GM19099 (cell line): Measurements from ENCODE around the gene FAM168A.

Experiments
- POLR2A ChIP-seq: IDR thresholded peaks from 3 replicates; pipeline ENCODE4 v1.6.1; 2011; ENCODE audit warnings: low read depth; ENCODE audit not compliant: insufficient read length; ENCODE audit errors: extremely low read depth

Gene FAM168A

DNA sequence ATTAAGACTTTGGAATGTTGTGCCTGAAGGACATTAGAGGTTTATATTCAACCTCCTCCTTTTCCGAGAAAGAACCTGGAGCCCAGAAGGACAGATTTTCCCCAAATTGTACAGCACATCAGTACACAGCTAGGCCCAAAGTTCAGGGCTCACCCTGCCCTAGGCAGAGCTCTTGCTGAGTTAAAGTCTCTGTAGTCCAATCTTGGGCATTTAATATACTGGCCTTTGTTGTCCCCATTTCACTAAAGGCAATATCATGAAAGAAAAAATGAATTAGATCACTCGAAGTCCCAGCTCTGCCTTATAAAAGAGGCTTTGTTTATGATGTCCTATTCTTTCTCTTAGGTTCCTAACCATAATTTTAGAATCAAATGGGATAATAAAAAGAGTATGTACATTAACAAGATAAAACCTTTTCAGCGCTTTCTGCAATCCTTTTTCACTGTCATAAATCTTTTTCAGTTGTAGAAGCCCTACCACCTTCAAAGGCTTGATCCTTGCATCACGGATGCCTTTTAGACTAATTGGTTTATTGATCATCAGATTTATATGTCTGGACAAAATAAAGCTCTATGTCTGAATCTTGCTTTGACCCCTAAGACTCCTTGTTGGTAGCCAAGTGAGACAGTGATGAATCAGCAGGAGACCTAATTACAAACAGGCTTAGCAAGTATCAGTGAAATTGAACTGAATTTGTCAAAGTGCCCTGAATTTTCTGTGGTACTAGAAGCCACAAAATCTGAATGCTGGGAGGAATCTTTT lies 181.9 kb downstream of the FAM168A start:
- TF ChIP-seq POLR2A: no peak

DNA sequence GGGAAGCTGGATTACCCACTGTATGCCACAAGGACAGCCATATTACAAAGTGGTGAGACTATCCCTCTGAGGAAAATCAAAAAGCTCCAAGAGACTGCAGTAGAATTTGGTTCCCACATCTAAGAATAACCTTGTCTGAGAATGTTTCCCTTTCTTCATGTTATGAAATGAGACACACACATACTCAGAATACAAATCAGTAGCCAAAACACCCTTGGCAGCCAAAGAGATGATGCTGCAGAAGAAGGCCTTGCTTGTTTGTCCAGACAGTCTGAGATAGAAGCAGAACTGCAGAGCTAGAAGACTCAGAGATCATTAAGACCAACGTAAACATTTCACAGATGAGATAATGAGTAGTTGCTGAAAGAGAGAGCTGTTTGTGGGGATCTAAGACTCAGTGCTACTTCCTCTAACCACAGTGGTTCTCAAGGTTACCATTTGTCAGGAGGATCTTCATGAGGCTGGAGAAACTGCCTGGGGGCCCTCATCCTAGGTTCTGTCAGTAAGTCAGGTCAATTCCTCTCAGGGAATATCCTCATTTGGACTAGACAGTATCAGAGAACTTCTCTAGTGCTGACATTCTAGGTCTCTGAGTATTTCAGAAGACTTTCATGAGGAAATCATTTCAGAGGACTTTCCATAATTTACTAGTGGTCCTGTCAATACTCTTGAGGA lies 182.8 kb downstream of the FAM168A start:
- no peak for TF ChIP-seq POLR2A

DNA sequence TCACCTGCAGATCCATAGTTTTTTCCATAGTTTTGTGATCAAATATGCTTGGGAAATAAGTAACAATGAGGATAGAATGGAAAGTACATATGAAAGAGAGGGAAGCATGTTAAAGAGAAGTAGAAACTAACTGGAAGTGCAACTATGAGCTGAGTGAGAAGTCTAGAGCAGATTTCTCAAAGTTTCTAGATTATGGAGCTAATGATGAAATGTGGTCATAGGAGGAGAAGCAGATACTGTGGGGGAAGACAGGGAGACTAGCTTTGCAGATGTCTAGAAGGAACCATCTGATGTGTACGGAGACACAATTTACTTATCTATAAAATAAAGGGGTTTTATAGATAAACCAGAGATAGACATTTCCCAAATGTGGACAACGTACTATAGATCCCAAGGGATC lies 184.7 kb downstream of the FAM168A start:
- TF ChIP-seq POLR2A: no peak

DNA sequence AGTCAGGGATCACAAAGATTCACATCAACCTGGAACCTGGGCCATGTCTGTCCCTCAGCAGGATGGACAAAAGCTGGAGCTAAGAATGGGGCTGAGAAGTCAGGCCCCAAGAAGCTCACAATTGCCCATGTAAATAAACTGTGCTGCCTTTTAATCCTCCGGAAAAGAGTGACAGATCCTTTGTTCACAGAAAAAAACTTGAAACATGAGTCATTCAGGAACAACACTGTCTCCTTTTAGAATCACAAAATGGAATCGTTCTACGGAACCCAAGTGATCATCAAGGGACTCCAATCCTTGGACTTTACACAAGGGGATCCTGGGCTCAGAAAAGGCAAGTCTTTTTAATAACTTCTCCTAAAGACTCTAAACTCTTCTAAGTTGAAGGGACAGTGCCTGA lies 185.6 kb downstream of the FAM168A start:
- no peak for TF ChIP-seq POLR2A

DNA sequence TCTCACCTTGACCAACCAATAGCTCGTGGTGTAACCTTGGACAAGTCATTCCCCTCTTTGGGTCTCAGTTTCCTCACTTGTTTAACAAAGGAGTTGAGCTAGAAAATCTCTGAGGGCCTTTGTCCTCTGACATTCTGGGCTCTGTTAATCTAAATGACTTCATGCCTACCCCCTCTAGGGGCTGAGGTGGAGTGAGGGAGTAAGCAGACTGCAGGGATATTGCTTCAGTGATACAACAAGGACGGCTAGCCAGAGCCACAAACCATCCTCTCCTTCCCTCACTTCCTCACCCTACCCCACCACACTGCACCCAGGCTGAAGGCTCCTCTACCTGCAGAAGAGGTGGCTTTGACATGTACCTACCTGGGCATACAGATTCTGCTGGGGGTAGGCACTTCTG lies 186.9 kb downstream of the FAM168A start:
- no peak for TF ChIP-seq POLR2A

DNA sequence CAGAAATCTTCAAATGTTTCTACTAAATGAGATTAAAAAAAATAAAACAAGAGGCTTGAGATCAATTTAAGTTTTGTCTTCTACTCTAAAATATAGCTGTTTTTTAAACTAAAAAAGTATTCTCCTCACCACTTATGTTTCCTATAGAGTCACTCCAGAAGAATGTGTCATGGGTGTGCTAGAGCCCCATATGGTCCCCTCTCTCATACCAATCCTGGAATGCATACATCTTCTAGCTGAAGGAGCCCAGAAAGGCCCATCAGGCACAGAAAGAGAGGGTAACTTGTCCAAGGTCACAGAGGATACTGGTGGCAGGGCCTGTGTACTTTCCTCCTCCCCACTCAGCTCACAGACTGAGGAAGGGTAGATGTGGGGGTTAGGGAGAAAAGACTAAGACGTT lies 187.3 kb downstream of the FAM168A start:
- no peak for TF ChIP-seq POLR2A

DNA sequence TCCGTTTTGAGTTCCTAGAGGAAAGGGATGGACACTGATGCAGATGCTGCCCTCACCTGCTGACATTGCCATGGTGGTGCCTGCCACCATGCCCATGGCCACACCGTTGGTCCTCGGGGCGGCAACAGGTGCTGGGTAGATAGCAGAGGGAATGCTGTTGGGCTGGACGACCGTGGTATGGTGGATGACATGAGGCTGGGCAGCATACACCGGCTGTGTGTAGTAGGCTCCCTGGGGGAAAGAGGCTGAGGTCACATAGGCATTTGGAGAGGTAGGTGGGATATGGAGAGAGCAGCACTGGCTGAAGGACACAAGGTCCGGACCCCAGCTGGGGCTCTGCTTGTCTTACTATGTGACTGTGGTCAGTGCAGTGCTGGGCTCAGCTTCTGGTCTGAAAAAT lies 188.5 kb downstream of the FAM168A start:
- TF ChIP-seq POLR2A: no peak

DNA sequence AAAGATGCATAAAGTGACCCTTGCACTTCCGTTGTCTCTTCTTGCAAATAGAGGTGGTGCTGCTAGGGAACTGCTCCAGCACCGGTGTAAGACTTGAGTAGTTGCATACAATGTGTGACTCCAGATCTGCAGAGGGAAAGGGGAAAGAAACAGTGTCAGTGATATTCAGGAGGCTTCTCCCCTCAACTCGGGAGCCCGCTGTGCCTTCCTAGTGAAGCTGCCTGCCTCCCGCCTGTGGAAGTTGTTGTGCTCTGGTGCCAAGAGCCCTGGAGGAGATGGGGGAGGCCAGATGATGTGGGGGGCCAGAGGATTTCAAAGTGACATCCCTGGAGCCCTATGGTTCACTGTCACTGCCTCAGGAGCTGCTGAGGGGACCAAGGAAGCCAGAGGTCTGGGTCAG lies 191.3 kb downstream of the FAM168A start:
- no peak for TF ChIP-seq POLR2A

DNA sequence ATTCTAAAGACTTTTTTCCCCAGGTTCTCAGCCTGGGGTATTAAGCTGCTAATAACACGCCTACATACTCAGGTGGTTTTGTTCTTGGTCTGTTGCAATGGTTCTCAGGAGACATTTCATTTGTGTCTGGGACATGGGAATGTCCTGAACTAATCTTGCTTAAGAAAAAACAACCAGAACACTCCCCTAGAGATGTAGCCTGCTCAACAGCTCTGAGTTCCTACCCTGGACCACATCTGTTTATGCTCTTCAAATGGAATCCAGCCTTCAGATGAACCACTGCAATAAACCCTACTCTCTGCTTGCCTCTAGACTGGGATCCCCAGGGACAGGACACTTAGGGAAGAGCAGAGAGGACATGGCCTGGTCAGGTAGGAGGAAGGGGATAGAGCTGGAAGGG lies 191.8 kb downstream of the FAM168A start:
- no peak for TF ChIP-seq POLR2A

DNA sequence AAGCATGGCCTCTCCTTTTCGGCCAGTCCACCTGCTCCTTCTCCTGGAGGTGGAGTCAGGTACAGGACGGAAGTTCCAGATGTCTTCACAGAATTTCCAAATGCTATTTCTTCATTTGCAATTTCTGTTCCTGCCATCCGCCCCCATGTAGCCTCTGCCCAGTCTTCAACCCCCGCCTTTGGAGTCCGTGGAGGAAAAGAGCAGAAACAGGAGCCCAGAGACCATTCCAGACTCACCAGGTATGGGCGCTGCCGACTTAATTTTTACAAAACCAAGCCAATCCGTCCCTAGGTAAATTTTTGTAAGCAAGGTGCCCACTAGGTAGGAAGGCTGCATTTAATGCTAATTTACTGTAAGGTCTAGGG lies 192.8 kb downstream of the FAM168A start:
- no peak for TF ChIP-seq POLR2A

DNA sequence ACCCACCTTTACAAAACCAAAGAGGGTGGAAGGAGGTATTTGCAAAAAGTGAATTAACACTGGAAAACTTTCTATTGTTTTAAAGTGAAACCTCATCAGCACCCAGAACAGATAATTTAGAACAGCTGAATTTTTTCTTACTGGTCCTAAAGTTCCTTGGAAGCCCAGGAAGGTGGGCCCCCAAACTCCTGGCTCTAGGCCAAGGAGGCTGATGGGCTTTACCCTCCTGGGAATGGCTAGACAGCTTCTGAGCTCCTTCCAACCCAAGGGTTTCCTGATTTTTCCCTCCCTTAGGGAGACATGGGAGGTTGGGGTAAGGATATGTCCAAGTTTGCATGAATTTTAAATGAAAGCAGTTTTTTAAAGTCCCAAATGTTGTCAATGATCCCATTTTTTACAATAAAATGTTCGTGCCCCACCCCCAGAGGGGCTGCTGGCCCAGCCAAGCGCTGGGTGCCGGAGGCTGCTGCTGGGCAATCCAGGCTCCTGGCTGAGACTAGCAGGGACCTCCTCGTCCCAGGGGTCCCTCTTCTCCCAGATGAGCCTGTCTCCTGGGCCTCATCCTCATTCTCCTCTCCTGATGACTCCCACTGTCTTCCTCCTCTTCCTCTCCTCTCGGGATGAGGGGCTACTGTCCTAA lies 193.3 kb downstream of the FAM168A start:
- TF ChIP-seq POLR2A: no peak

DNA sequence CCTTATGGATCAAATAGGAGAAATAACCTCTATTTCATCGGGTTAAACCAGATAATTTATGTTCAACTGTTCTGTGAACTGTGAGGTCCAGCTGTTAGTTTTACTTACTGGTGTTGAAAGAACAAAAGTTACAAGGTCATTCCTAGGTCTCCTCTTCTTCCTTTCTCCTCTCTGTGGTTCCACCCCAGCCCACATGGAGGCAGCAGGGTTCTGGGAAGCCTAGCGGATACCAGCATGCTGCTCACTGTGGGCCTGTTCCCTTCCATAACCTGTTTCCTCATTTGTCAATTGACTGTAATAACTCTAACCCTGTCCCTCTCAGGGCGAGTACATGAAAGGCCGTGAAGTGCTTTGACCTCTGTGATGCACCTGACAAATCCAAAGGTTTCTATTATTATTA lies 193.9 kb downstream of the FAM168A start:
- no peak for TF ChIP-seq POLR2A

DNA sequence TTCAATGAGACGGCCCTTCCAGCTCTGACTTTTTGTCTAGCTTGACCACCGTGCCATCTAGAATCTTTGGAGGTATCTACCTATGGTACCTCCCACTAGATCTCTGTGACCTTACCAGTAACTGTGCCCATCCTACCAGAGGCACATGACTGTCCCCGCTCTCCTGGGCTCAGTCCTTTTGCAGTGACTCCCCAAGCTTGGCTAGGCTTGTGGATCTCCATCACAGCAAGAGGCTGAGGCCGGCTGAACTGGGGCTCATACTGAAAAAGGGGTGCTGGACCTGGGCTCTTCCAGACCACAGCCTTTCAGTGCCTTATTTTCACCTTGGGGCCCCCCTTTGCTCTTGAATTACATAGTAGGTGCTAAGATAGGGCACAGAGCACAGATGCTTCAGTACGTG lies 194.4 kb downstream of the FAM168A start:
- TF ChIP-seq POLR2A: no peak

DNA sequence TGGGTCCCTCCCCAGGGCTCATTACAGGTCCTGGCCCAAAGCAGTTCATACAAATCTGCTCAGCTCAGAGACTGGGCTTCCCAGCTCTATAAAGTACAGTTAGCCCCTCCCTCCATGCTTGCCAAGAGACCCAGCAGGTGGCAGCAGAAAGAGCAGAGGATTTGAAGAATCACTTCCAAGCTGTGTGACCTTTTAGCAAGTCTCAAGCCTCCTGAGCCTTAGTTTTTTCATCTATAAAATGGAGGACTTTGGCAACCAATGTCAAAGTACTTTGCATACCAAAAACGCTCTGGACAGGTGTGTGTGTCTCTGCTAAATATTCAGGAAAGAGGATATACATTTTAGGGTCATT lies 195.1 kb downstream of the FAM168A start:
- TF ChIP-seq POLR2A: no peak

DNA sequence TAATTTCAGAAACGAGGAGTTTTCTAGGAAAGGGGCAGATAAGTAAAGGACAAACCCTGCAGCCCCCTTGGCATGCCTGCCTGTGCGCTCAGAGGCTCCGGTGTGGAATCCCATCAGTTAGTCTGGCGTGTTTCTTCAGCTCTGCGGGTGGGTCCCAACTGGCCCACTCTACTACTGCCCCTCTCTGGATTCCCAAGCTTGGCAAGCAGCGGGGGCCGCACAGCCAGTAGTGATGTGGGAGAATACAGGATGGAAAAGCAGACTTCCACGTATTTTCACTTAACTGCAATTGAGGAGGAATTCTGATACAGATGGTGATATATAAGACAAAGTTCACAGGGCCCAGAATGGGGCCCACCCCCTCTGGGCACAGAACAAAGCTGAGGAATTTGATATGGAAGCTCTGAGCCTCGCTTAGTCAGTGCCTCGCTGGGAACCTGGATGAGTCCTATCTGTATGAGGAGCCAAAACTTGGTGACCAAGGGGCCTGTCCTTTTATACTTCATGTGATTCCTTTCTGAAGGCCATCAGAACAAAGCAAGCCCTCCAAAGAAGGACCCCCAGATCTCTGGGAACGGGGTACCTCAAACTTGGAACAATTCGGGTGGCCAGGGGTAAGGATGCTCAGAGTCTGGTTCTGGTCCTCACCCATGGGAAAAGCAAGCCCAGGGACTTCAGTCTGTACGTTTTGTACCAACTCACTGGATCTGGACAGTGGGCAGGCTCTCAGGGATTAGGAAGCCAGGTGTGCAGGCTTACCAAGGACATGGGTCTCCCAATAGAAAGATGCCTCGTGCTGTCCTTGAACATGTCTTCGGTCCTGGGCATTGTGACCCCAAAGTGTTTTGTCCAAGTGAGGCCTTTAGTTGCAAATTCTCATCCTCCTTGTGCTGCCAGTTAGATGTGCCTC lies 195.7 kb downstream of the FAM168A start:
- TF ChIP-seq POLR2A: no peak
